ENCODE data around the gene ASB6. TPM values are rescaled to one million over a fixed set of nuclear protein-coding genes. Genes with fewer than 3 reads are reported as not detected.

ASB6 gene, protein sequence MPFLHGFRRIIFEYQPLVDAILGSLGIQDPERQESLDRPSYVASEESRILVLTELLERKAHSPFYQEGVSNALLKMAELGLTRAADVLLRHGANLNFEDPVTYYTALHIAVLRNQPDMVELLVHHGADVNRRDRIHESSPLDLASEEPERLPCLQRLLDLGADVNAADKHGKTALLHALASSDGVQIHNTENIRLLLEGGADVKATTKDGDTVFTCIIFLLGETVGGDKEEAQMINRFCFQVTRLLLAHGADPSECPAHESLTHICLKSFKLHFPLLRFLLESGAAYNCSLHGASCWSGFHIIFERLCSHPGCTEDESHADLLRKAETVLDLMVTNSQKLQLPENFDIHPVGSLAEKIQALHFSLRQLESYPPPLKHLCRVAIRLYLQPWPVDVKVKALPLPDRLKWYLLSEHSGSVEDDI
- 10.2 TPM for total RNA-seq
- long read RNA-seq, transcript ASB6-201 (6 exons, 2,330 nt), result major isoform, 16 of 21 reads
- long read RNA-seq, partial matches to known transcripts, result 1 of 21 reads
- long read RNA-seq, other reads (novel, unspliced or antisense), result 4 of 21 reads

DNA sequence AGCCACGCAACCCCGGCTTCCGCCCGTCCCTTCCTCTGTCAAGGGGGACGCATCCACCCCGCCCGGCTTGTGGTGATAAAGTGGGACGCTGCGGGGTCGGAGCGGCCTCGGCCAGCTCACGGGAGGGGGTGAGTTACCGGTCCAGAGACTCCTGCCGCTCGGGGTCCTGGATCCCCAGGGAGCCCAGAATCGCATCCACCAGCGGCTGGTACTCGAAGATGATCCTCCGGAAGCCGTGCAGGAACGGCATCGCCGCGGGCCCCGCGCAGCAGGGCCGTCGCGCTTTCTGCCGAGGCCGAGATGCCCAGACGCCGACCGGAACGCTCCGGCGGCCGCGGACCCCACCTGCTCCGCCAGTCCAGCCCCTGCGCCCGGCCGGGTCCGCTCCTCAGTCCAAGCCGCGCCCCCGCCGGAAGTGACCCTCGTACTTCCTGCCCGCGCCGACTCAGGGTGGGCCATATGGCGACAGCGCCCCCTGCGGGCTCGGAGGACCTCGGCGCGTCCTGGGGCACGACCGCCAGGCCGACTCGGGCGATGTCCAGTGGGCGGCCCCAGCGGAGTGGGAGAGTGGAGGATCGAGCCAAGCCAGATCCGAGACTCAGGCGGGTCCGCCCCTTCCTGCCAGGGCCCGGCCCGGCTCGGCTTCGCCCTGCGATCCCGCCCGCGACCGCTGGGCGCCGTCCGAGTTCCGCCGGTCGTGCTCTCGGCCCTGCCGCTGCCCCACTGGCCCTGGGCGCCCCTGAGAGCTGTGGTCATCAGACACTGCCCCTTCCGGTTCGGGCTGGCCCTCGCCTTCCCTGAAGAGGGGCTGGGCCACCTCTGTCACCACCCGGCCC, at the start of gene ASB6:
TSS of gene ASB6 (minus strand) at position 402 of the 836 bp plus-strand sequence. CDS start at position 250, 152 bp downstream.
- DNase-seq (ENCODE audit: low spot score), result peak; percentile 99
- intact Hi-C loops (cut with DNase I), result loop anchor here (1.0 to 5.0 kb wide), 2 partner anchors 95 to 141 kb away; no protein-coding TSS in a partner anchor

DNA sequence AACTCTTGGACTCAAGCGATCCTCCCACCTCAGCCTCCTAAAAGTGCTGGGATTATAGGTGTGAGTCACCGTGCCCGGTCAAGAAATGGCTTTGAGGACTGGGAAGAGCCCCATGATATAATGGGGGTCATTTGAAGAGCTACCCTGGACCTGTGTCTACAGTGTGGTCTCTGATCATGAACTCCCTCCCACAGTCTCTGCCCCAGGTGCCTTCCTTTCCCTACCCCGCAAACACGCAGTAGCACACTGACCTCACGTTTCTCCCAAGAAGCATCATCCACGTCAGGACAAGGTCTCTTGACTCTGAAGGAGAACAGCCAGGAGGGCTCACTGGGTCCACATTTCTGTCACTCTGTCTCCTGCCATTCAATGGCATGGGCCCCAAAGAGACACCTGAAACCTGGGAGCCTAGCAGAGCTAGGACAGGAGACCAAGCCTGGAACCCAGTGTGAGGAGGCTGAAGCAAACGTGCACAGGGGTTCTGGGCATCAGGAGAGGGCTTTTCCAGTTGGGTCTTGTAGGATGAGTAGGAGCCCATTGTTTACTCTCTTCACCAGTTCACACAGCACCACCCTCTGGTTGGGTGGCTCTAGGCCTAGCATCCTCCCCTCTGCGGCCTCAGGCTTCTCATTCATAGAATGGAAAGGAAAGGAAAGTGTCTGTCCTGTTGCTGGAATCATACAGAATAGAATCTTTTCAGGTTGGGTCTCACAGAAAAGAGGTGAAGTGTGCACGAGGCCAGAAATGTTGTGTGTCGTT, 46.5 kb upstream of the ASB6 start:
- DNase-seq (ENCODE audit: low spot score), result no peak
- intact Hi-C loops (cut with DNase I), result no loop called here

DNA sequence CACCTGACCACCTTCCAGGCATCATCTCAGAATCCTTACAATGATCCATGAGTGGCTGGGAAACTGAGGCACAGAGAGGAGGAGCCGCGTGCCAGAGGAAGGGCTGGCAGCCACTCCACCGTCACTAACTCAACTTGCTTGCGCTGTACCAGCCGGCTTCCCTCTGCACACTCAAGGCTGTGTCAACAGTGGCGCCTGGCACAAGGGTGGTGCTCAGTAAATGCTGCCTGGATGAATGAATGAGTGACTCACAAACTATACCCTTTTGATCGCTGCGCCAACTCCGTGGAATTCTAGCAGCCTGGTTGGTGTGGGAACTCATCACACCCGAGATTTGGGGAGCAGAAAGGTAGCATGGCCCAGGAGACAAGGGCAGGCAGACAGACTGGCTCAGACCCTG, 45.4 kb upstream of the ASB6 start:
- intact Hi-C loops (cut with DNase I), result no loop called here
- DNase-seq (ENCODE audit: low spot score), result no peak

DNA sequence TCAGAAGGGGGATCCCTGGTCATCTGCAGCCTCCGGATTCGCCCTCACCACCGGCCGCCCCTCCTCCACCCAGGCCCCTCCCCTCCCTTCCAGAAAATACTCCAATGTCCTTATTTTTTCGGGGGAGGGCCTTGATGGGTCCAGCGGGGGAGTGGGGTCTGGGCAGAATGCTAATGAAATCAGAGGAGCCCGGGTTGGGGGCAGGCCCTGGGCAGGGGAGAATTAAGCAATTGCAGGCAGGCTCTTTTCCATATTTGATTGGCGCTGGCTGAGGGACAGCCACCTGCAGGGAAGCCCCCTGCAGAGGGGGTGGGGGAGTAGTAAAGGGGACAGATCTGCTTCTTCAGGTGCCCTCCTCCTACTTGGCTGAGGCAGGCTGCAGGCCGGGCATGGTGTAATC, 44.8 kb upstream of the ASB6 start:
- DNase-seq (ENCODE audit: low spot score), result no peak
- intact Hi-C loops (cut with DNase I), result no loop called here

DNA sequence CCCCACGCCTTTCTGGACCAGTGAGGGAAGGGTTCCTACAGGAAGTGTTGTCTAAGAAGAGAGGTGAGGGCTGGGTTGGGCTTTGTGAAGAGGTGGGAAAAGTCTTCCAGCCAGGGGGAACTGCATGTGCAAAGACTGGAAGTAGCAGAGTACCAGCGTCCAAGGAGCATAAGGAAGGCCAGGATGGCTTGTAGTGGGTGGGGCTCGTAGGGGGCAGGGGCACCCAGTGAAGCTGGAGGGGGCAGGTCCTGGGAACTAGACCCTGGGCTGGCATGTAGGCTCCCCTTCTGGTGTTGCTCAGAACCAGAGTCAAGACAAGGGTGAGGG, 43.9 kb upstream of the ASB6 start:
- intact Hi-C loops (cut with DNase I), result no loop called here
- no peak for DNase-seq (ENCODE audit: low spot score)

DNA sequence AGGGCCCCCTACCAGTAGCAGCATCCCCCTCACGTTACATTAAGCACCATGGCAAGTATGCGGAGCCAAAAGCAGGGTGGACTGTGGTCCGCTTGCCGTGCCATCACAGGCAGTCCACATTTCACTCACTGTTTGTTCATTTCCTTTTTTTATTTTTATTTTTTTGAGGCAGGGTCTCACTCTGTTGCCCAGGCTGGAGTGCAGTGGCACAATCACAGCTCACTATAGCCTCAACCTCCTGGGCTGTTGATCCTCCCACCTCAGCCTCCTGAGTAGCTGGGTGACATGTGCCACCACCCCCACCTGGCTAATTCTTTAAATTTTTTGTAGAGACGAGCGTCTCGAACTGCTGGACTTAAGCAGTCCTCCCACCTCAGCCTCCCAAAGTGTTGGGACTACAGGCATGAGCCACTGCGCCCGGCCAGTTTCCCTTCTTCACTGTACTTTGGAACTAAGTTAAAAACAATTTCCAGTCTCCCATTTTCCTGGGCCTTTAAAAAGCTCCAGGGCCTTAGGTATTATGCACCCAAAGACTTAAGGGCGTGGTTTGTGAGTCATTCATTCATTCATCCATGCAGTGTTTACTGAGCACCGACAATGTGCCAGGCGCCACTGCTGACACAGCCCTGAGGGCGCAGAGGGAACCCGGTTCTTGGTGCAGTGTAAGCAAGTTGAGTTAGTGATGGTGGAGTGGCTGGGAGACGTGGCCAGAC, 43.4 kb upstream of the ASB6 start:
- intact Hi-C loops (cut with DNase I), result no loop called here
- peak; percentile 43 for DNase-seq (ENCODE audit: low spot score)

DNA sequence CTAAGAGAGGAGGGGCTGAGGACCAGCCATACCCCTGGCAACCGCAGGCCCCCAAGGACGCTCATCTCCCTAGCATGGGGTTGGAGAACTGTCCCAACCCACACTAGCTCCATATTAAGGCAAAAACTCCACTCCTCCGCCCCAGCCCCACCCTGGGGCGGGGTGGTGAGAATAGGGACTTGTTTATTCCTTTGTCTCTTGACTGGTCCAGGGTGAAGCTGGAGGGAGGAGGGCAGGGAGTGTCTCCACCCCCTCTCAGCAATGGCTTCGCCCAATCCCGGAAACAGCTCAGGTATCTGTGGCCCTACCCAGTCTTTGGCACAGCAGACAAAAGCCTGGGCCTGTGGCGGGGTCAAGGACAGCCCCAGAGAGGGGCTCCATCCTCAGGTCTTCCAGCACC, 40.4 kb upstream of the ASB6 start:
- intact Hi-C loops (cut with DNase I), result no loop called here
- DNase-seq (ENCODE audit: low spot score), result no peak

DNA sequence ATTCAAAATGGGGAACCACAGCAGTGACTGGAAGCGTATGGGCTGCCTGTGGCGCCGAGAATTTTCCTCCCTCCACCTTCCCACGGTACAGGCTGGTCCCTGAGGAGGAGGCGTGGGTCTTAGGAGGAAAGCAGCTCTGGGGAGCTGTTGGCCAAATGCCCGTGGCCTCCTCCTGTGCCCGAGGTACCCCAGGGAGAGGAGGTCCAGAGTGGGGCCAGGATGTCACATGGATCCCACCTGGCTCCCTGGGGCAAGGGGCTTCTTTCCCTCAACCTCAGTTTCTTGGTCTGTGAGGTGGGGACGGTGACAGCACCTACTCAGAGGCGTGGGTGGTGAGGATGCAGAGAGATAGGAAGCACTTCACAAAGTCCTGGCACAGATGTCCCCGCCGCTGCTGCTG, 40.0 kb upstream of the ASB6 start:
- no peak for DNase-seq (ENCODE audit: low spot score)
- intact Hi-C loops (cut with DNase I), result no loop called here

DNA sequence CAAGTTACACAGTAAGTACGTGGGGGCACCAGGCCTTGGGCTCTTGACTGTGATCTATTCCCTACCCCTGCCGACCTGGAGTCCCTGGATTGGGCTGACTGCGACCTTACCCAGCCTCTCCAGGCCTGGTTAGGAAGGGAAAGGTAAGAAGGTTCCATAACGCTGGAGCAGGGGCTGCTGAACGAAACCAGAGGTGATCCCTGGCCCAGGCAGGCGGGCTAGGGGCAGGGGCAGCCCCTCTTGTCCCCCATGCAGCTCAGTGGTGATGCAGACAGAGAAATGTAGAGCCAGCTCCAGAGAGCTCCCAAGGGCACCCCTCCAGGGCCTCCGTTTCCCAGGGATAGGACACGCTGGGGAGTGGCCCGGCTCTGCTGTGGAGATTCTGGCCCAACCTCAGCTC, 37.6 kb upstream of the ASB6 start:
- DNase-seq (ENCODE audit: low spot score), result no peak
- intact Hi-C loops (cut with DNase I), result no loop called here

DNA sequence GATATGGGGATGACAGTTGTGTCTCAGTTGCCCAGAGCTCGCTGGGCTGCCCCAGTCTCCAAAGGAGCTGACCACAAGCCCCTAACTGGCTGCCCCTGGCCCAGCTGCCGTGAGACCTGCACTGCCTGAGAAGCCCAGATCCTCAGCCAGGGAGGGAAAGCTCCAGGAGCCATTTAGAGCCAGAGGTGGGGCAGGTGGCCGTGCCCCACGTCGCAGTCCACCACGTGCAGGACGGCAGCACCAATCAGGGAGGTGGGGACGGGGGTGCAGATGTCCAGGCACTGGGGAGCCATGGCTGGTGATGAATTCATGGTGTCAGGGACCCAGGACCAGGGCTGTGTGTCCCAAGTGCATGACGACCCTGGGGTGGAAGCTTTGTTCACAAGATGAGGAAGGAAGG, 36.9 kb upstream of the ASB6 start:
- DNase-seq (ENCODE audit: low spot score), result no peak
- intact Hi-C loops (cut with DNase I), result no loop called here

DNA sequence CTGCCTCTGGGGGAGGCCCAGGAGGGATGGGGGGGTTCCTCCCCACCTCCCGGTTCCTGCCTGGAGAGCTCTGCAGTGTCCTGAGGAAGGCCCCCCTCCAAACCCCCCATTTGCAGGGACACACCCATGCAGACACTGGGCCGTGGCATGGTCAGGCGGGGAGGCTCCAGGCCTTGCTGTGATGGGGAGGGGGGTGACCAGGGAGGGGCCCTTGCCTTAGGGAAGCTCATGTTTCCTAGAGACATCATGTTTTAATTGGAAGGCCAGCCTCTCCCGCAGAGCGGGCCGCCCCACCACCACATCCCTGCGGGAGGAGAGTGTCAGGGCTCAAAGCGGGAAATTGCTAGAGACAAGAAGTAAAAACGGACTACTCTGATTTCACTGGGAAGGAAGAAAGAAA, 35.5 kb upstream of the ASB6 start:
- DNase-seq (ENCODE audit: low spot score), result no peak
- intact Hi-C loops (cut with DNase I), result no loop called here

DNA sequence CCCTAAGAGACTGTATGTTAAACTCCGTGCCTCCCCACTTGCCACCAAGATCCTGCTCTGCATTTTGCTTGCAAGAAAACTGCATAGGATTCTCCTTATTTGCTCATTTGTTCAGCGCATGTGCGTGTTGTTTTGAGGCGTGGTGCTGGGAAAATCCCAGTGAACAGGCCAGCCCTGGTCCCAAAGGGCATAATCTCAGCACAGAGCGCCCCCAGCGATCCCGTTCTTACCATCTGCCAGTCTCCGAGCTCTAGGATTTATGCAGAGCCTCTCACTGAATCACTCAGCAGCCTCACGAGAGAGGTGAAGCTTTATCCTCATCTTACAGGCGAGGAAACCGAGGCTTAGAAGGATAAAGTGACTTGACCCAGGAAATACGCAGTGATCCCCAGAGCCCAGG, 35.0 kb upstream of the ASB6 start:
- no peak for DNase-seq (ENCODE audit: low spot score)
- intact Hi-C loops (cut with DNase I), result no loop called here

DNA sequence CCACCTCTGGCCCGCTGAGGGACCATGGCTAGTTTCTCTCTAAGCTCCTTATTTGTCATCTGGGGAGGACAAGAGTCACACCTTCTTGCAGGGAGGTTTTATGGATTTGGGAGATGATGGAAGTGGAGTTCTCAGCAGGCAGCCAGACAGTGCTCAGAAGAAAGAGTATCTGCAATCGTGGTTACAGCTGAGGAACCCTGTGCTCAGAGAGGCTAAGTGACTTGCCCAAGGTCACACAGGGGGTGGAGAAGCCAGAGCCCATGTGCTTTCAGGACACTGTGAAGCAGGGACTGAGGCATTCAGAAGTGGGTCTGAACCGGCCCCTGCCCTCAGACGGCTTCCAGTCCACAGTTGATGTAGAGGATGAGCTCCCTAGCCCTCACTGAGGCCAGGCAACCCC, 34.3 kb upstream of the ASB6 start:
- DNase-seq (ENCODE audit: low spot score), result no peak
- intact Hi-C loops (cut with DNase I), result no loop called here

DNA sequence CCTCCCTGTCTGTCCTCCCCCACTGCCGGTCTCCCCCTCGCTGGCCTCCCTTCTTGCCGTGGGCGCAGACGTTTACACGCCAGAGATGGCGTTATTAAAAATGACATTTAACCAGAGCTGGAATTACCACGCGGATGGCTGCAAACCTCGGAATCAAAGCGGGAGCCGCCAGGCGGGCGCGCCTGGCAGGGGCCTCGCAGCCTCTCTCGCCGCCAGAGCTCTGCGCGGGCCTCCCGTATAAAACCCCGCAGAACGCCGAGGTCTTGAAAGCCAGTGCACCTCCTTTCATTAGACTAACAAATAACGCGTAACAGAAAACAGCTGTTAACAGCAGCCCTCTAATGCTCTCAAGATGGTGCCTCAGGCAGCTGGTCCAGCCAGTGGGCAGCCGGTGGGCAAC, 33.7 kb upstream of the ASB6 start:
- no peak for DNase-seq (ENCODE audit: low spot score)
- intact Hi-C loops (cut with DNase I), result no loop called here

DNA sequence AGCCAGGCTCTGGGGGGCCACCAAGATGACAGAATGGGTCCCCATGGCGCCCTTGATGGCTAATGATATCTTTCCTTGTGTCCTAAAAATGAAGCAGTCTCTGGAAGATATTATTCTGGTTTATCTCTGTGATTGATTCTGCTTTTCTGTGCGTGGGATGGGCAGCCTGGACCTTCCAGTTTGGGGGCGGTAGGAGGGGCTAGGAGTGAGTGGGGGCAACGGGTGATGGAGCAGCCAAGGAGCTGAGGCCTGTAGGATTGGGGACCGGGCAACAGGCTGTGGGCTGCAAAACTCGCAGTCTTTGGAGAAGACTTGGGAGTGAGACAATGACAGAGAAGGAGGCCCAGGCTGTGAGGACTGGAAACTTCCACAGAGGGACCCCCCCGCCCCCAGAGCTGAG, 32.3 kb upstream of the ASB6 start:
- intact Hi-C loops (cut with DNase I), result no loop called here
- no peak for DNase-seq (ENCODE audit: low spot score)

DNA sequence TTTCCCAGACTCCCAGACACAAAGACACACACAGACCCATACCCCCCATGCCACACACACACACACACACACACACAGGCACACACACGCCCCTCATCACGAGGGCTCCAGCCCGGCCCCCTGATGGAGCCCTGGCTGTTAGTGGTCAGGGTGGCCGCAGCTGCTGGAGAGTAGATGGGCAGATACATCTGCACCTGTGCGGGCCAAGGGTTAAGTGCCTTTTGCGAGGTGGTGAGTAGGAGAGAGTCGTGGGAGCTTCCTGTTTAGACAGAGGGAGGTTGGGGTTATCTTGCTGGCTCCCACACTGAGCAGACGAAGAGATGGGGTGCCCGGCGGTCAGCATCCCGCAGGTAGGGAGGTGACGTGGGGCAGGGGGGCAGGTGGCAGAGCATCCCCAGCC, 31.7 kb upstream of the ASB6 start:
- DNase-seq (ENCODE audit: low spot score), result no peak

DNA sequence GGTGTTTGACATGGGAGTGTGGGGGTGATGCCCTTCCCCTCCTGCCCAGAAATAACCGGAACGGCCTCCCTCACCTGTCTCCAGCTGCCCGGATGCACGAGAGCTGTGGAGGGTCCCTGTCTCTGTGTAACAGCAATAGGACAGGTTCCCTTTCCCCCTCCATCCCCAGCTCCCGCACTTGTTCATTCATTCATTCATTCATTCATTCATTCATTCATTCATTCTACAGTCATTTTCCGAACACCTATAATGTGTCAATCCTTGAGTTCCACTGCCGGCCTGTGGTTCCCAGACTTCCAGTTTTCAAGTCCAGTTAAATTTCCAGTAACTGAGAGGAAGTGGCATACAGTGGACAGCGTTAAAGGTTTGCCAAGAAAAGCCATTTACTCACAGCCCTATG, 30.8 kb upstream of the ASB6 start:
- DNase-seq (ENCODE audit: low spot score), result no peak
- intact Hi-C loops (cut with DNase I), result no loop called here

More for the DNA sequence above, 31.7 kb upstream of the ASB6 start:
- intact Hi-C loops (cut with DNase I), result no loop called here

DNA sequence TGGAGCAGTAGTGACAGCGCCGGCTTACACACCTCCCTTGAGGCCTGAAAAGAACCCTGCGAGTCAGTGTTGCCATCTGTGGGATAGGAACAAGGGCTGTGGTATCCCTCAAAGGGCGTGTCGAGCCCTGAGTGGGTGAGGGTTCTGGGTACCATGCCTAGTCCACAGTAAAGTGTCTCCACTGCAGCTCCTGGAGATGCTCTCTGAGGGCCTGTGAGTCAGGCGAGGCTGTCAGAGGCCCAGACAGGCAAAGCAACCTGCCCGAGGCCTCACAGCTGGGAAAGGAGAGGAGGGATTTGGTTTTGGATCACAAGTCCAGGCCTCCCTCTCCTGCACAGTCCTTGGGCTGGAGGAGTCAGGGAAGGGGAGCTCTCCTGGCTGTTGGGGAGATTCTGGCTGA, 29.6 kb upstream of the ASB6 start:
- intact Hi-C loops (cut with DNase I), result no loop called here
- DNase-seq (ENCODE audit: low spot score), result no peak

DNA sequence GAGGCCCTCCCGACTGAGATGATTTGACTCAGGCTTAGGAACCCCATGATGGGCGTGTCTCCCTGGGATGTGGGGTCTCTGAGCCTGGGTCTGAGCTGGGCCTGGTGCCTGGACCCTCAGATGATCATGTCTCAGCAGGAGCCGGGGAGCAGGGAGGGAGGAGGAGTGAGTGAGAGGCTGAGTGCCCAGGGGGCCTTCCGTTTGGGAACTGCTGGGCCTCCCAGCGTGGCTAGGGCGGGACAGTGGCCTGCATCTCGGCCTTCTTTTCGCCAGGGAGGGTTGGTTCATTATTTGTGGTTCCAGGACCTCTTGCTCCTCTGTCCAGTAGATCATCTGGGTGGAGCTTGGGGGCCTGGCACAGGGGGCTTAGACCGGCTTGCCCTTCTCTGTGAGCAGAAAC, 29.1 kb upstream of the ASB6 start:
- intact Hi-C loops (cut with DNase I), result no loop called here
- no peak for DNase-seq (ENCODE audit: low spot score)

DNA sequence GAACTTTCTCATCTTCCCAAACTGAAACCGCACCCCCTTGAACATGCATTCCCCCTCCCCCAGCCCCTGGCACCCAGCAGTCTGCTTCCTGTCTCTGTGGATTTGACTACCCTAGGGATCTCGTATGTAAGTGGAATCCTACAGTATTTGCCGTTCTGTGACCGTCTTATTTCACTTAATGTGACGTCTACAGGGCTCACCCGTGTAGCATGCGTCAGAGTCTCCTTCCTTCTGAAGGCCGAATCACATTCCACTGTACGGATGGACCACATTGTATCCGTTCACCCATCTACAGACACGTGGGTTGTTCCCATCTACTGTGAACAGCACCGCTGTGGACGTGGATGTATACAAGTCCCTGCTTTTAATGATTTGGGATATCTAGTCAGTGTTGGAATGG, 28.0 kb upstream of the ASB6 start:
- DNase-seq (ENCODE audit: low spot score), result no peak
- intact Hi-C loops (cut with DNase I), result no loop called here

Data from cardiac septum (tissue), 1 donor.